GM23338 (cell line): Measurements from ENCODE around the gene GPR156. TPM values are rescaled to one million over a fixed set of nuclear protein-coding genes. Genes with fewer than 3 reads are reported as not detected.

Experiments
- ATAC-seq: fragments of 200-7000 bp; cut with Tn5 transposase; 3 replicates; pipeline ENCODE4 v1.9.1; 2020
- DNase-seq: peaks from one replicate; pipeline ENCODE4 v3.0.0-alpha.2; 2015; ENCODE audit warnings: low spot score
- H2AFZ ChIP-seq: fragments of 200-600 bp; sonication (generic); 2 replicates; pipeline ENCODE4 v1.8.0; 2016; ENCODE audit warnings: antibody characterized with exemption, mild to moderate bottlenecking, moderate library complexity
- H3F3A ChIP-seq: fragments of 200-600 bp; sonication (generic); replicated peaks from 2 replicates; pipeline ENCODE4 v1.8.0; 2017; ENCODE audit warnings: antibody characterized with exemption, mixed run types, low read depth
- H3K27ac ChIP-seq: fragments of 200-600 bp; sonication (generic); 2 replicates; pipeline ENCODE4 v1.6.1; 2016; ENCODE audit warnings: low read depth
- H3K27me3 ChIP-seq: fragments of 200-600 bp; sonication (generic); 2 replicates; pipeline ENCODE4 v1.8.0; 2016; ENCODE audit warnings: mild to moderate bottlenecking, mixed run types, moderate library complexity; ENCODE audit not compliant: insufficient read depth
- H3K36me3 ChIP-seq: fragments of 200-600 bp; sonication (generic); 2 replicates; pipeline ENCODE4 v1.8.0; 2016; ENCODE audit warnings: mild to moderate bottlenecking; ENCODE audit not compliant: insufficient read depth
- H3K4me1 ChIP-seq: fragments of 200-600 bp; sonication (generic); 2 replicates; pipeline ENCODE4 v1.8.0; 2016; ENCODE audit warnings: mild to moderate bottlenecking, moderate library complexity; ENCODE audit not compliant: insufficient read depth
- H3K4me2 ChIP-seq: fragments of 200-600 bp; sonication (generic); 2 replicates; pipeline ENCODE4 v1.7.1; 2017; ENCODE audit warnings: mixed run types
- H3K4me3 ChIP-seq: fragments of 200-600 bp; sonication (generic); 2 replicates; pipeline ENCODE4 v1.6.1; 2016; ENCODE audit warnings: mixed run types
- H3K79me2 ChIP-seq: fragments of 200-600 bp; sonication (generic); replicated peaks from 2 replicates; pipeline ENCODE4 v1.8.0; 2017; ENCODE audit warnings: mild to moderate bottlenecking; ENCODE audit not compliant: insufficient read depth
- H3K9me2 ChIP-seq: fragments of 200-600 bp; sonication (generic); 2 replicates; pipeline ENCODE4 v1.8.0; 2017; ENCODE audit not compliant: insufficient read depth
- H4K20me1 ChIP-seq: fragments of 200-600 bp; sonication (generic); replicated peaks from 2 replicates; pipeline ENCODE4 v1.8.0; 2017; ENCODE audit warnings: mild to moderate bottlenecking; ENCODE audit not compliant: insufficient read depth
- H3K27ac Mint-ChIP-seq: 2 replicates; pipeline ENCODE4 v1.8.0; 2020; ENCODE audit warnings: inconsistent platforms, mild to moderate bottlenecking, moderate library complexity, mixed read lengths
- H3K27me3 Mint-ChIP-seq: 3 replicates; pipeline ENCODE4 v1.8.0; 2022; ENCODE audit warnings: low read depth, mild to moderate bottlenecking, moderate library complexity, mixed read lengths, inconsistent platforms; ENCODE audit not compliant: insufficient read depth, poor library complexity
- H3K36me3 Mint-ChIP-seq: 3 replicates; pipeline ENCODE4 v1.8.0; 2021; ENCODE audit warnings: low read depth, mild to moderate bottlenecking, inconsistent platforms, moderate library complexity, mixed read lengths
- H3K4me1 Mint-ChIP-seq: 3 replicates; pipeline ENCODE4 v1.8.0; 2020; ENCODE audit warnings: mild to moderate bottlenecking, inconsistent platforms, mixed read lengths
- H3K4me3 Mint-ChIP-seq: 3 replicates; pipeline ENCODE4 v1.8.0; 2021; ENCODE audit warnings: moderate library complexity, mild to moderate bottlenecking, inconsistent platforms, mixed read lengths
- H3K9me3 Mint-ChIP-seq: 3 replicates; pipeline ENCODE4 v1.8.0; 2020; ENCODE audit warnings: moderate library complexity, mild to moderate bottlenecking, inconsistent platforms, mixed read lengths
- CREB1 ChIP-seq: fragments of 250-450 bp; sonication (Bioruptor Pico); IDR thresholded peaks from 2 replicates; pipeline ENCODE4 v1.5.0; 2020; ENCODE audit warnings: low read depth, mild to moderate bottlenecking, moderate library complexity
- CTCF ChIP-seq, 2 experiments: fragments of 200-600 bp in 1 of 2; sonication (generic) in 1 of 2; conservative IDR thresholded peaks; 2 replicates each; pipeline versions ENCODE4 v1.5.1 to v1.6.1; 2016 to 2017; ENCODE audit warnings: antibody characterized with exemption in 2 of 2, low read depth in 2 of 2, mild to moderate bottlenecking in 2 of 2, moderate library complexity in 1 of 2
- ETS1 ChIP-seq: IDR thresholded peaks from 2 replicates; pipeline ENCODE4 v1.6.1; 2016; ENCODE audit warnings: antibody characterized with exemption
- EZH2 ChIP-seq: fragments of 200-600 bp; sonication (generic); IDR thresholded peaks from one replicate; pipeline ENCODE4 v1.8.0; 2017; ENCODE audit warnings: antibody characterized with exemption, mild to moderate bottlenecking, low read depth; ENCODE audit not compliant: unreplicated experiment
- EZH2phosphoT487 ChIP-seq: fragments of 200-600 bp; sonication (generic); IDR thresholded peaks from one replicate; pipeline ENCODE4 v1.8.1; 2018; ENCODE audit warnings: antibody characterized with exemption; ENCODE audit not compliant: unreplicated experiment
- JUNB ChIP-seq: IDR thresholded peaks from one replicate; pipeline ENCODE4 v1.6.1; 2016; ENCODE audit warnings: antibody characterized with exemption; ENCODE audit not compliant: unreplicated experiment
- NANOG ChIP-seq: IDR thresholded peaks from 2 replicates; pipeline ENCODE4 v1.6.1; 2016; ENCODE audit warnings: antibody characterized with exemption, borderline replicate concordance
- POLR2AphosphoS5 ChIP-seq: IDR thresholded peaks from 2 replicates; pipeline ENCODE4 v1.6.1; 2016; ENCODE audit warnings: antibody characterized with exemption, low read depth
- REST ChIP-seq: IDR thresholded peaks from one replicate; pipeline ENCODE4 v1.6.1; 2018; ENCODE audit warnings: antibody characterized with exemption; ENCODE audit not compliant: unreplicated experiment
- STAT1 ChIP-seq: IDR thresholded peaks from one replicate; pipeline ENCODE4 v1.6.1; 2016; ENCODE audit warnings: antibody characterized with exemption; ENCODE audit not compliant: unreplicated experiment
- ZNF114 ChIP-seq: fragments of 250-450 bp; sonication (Bioruptor Pico); IDR thresholded peaks from 2 replicates; pipeline ENCODE4 v1.5.0; 2020; ENCODE audit warnings: mild to moderate bottlenecking, moderate library complexity
- ZNF331 ChIP-seq: fragments of 250-450 bp; sonication (Bioruptor Pico); IDR thresholded peaks from 2 replicates; pipeline ENCODE4 v1.5.0; 2020; ENCODE audit warnings: low read depth, mild to moderate bottlenecking, moderate library complexity
- ZNF462 ChIP-seq: fragments of 250-450 bp; sonication (Bioruptor Pico); IDR thresholded peaks from 2 replicates; pipeline ENCODE4 v1.5.0; 2020; ENCODE audit warnings: mild to moderate bottlenecking, moderate library complexity
- polyA plus RNA-seq: library from polyadenylated mRNA; unstranded; fragments of >200 nt; fragmentation: Nextera tagmentation; extraction: Ambion mirVana; gene quantifications from 2 replicates; pipeline ENCODE4 v1.2.1, GENCODE V29; 2016
- total RNA-seq: library from RNA; depleted of rRNA; stranded (reverse); fragments of >200 nt; shearing (Covaris generic); gene quantifications from 2 replicates; pipeline ENCODE4 v1.2.3, GENCODE V29; 2014

Gene GPR156
- total and polyA plus RNA-seq, 2 experiments from 2014 or later: 0.50 to 2.5 TPM

- TF ChIP-seq POLR2AphosphoS5 (no peak), ETS1 (no peak), ZNF462 (CRISPR knock-in tag) (no peak), ZNF114 (no peak), REST (no peak), JUNB (no peak), EZH2 (no peak), NANOG (no peak), CREB1 (no peak), STAT1 (no peak), EZH2phosphoT487 (no peak), CTCF (conservative IDR thresholded peaks at IDR 0.05; ENCODE audit: low read depth in 2 of 2) (no peak), ZNF331 (CRISPR knock-in tag) (no peak)
- Mint-ChIP-seq H3K27ac (no peak overlapping the region), H3K27me3 (no peaks in the 10 kb centered on the region), H3K36me3 (no peaks in the 10 kb centered on the region), H3K9me3 (no peaks in the 10 kb centered on the region), H3K4me3 (no peak overlapping the region), H3K4me1 (no peaks in the 10 kb centered on the region)
- Histone ChIP-seq H3K9me2 (no peaks in the 10 kb centered on the region), H3K27me3 (no peaks in the 10 kb centered on the region), H3K4me2 (no peak overlapping the region), H3K4me3 (no peak overlapping the region), H3K27ac (no peak overlapping the region), H3K4me1 (0 out of 2 replicates have a peak, but pooled peaks cover 3% of the 10 kb centered on the region), H3K36me3 (no peaks in the 10 kb centered on the region), H4K20me1 (no peaks in the 10 kb centered on the region), H2AFZ (no peak overlapping the region), H3K79me2 (no peaks in the 10 kb centered on the region), H3F3A (no peaks in the 10 kb centered on the region)
- ATAC-seq (no peak), DNase-seq (no peak)
These were observed 92.9 kb downstream of the GPR156 start for GRCh38 chr3:120192159-120192558.
